GM19023 (cell line): Measurements from ENCODE around the gene MAPK1IP1L.

Experiments
- ATAC-seq: cut with Tn5 transposase; IDR thresholded peaks from one replicate; pipeline ENCODE4 v1.9.1; 2021; ENCODE audit warnings: mild to moderate bottlenecking, moderate library complexity; ENCODE audit not compliant: unreplicated experiment

MAPK1IP1L gene

DNA sequence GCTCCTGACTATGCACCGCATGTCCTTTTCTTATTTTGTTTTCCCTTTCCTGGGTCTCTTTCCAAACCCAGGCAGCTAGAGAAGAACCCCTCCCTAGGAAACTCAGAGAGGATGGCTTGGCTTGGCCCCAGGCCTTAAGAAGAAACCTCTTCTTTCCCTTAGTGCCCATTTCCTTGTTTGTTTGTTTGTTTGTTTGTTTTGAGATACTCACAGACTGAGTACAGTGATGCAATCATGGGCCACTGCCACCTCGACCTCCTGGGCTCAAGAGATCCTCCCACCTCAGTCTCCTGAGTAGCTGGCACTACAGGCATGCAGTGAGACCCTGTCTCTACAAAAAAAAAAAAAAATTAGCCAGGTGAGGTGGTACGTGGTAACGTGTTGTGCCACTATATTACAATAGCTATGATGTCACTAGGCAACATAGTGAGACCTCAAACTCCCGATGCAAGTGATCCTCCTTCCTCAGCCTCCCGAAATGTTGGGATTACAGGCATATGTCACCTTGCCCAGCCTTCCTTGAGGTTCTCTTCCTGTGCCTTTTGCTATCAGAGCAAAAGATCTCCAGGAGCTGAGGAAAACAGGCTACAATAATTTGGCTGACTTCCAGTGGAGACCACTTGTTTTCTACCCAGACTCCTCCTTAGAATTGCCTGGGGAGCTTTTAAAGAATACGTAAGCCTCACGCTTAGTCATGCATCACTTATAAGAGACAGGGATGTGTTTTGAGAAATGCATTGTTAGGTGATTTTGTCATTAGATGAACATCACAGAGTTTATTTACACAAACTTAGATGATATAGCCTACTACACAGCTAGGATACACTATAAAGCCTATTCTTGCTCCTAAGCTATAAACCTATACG, 43.1 kb downstream of the MAPK1IP1L start:
- no peak for ATAC-seq

DNA sequence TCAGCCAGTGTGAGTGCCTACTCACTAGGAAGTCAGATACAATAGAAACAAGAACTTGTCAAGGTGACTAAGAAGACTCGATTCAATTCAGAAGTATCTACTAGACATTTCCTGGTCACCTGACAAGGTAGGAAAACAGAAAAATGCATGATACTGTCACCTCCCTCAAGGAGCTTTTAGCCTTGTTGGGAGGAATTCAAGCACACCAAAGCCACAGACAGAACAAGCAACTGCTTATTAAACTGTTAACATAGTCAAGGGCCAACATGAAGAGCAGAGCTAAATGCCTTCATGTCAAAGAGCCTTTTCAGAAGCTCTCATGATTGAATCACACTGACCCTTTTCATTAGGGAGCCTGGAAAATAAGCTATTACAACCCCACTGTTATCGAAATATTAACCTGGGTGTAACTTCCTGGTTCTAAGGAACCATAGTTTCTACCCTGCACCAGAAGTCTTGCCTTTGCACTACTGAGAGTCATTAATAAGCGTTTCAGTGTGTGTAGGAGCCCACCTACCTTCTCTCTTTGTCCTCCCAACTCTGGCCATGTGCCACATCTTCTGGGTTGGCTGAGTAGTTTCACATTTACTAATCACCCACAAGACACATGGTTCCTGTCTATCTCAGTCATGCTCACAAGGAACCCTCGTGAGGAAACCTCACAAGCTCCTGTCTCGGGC, 46.6 kb downstream of the MAPK1IP1L start:
- ATAC-seq: peak; percentile 71

DNA sequence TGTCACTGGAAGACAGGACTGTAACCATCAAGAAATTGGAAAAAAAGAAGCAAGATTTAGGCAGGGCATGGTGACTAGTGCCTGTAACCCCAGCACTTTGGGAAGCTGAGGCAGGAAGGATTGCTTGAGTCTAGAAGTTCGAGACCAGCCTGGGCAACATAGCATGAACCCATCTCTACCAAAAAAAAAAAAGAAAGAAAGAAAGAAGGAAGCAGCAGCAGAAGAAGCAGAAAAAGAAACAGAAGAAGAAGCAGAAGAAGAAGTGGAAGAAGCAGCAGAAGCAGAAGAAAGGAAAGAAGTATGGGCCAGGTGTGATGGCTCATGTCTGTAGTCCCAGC, 47.1 kb downstream of the MAPK1IP1L start:
- no peak for ATAC-seq

DNA sequence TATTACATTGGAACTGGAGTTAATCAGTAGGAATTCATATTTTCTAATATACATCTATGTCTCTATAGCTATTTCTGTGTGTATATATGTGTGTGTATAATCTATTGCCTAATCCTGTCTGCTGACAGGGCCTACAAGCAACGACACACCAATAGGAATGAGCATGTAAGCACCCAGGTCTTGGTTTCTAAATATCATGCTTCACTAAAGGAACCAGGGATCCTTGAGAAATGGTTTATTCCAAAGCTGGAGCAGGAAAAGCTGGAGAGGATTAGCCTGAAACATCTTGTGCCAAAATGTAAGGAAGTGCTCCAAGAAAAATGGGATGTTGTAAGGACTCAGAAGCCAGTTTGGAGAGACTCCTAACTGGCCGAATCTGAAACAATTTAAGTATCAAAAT, 48.3 kb downstream of the MAPK1IP1L start:
- no peak for ATAC-seq

DNA sequence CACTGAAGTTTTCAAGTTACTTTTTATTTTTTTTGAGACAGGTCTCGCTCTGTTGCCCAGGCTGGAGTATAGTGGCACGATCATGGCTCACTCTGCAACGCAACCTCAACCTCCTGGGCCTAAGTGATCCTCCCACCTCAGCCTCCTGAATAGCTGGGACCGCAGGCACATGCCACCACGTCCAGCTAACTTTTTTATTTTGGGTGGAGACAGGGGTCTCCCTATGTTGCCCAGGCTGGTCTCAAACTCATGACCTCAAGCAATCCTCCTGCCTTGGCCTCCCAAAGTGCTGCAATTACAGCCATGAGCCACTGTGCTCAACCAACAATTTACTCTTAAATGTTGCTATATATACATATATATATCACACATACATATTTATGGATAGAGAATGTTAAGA, 50.3 kb downstream of the MAPK1IP1L start:
- ATAC-seq: no peak

DNA sequence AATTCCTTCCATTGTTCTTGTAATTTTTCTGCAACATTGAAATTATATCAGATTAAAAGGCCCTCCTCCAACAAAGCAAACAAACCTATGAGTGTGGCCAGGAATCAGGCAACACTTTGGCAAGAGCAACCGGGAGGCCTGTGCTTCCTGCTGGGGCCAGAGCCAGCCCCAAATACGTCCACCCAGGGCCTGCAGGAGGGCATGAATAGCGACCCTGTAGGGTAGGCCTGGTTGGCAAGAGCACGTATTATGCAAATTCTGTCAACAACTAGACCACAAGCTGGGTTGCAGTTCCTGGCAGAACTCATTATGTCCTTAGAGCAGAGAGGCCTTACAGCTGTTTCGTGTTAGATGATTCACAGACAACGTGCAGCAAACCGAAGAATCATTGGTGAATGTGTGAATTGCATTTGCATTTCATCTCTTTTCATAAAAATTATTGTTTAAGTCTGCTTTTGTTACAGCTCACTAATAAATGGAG, 50.7 kb downstream of the MAPK1IP1L start:
- ATAC-seq: peak; percentile 58

DNA sequence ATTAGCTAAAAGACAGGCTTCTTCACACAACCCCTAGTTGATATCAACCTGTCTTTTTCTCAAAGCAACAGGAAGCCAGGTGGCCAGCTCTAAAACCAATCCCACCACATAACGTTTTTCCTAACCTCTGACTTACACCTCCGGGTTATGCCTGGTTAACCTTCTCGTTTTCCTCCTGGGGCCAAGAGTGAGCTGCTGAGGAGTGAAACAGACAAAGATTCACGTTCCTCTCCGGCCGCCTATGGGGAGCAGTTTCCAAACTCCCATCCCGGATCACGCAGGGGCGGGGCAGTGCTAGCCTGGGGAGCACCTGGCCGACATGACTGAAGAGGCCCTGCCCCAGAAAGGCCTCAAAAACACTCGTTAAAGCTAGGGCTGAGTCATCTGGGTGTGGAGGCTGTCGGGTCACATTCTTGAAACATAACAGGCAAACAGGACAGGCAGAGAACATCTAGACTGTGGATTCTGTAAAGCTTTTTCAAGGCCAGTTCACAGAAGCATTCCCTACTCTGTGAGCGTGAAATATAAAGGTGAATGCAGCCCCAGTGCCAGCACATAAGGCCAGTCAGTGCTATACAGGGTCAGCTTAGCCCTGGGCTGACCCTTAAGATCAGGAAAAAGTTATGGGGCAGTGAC, 51.7 kb downstream of the MAPK1IP1L start:
- ATAC-seq: peak; percentile 45

DNA sequence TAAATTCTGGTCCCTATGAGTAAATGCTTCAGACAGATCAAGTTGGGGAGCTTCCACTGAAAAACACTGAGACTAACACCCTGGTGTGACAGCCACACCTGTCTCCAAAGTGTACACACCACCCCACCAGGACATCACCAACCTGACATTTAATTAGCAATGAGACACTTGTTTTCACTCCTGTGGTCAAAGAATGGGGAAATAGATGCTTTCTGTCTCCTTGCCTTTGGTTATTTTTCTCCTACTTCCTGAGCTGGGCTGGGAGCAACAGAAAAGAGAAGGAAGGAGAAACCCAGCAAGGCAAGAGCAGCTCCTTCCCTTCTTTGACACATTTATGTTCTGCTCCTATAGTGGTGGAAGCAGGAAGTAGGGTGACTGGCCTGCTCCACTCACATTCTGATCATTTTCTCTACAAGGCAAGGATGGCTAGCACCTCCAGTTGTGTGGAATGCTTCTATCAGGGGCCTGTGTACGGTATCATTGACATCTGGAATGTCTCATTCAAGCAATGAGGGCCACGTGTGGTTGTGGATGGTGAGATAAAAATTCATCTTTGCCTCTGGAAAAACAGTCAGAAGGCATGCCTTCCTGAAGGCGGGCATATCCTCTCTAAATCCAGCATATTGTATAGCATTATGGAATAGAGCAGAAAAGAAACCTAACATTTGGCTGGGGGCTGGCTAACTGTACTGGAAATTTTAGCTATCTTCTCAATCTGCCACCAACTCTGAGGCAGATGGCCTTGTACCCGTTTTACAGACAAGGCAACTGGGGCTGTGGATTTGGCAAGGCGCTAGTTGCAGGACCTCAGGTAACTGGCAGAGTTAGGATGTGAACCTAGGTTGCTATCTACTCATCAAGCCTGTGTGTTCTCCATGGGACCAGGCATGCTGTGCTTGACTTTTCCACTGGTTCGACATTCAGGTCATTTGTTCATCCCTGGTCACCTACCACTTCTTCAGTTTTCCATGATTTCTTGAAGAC, 52.8 kb downstream of the MAPK1IP1L start:
- no peak for ATAC-seq

DNA sequence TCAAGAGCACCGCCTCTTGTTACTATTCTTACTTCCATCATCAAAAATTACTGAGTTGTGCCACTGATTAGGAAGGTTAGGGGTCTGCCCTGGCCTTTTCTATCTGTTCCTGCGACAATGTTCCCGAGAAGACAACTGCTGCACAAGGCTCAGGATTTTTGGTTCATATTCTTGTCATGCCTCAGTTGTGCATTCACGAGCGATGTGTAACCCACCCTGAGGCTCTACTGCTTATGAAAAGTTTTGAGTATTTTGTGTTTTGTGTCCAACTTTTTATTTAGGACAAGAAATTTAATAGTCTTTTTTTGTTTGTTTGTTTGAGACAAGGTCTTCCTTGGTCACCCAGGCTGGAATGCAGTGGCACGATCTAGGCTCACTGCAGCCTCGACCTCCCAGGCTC, 54.5 kb downstream of the MAPK1IP1L start:
- ATAC-seq: no peak

DNA sequence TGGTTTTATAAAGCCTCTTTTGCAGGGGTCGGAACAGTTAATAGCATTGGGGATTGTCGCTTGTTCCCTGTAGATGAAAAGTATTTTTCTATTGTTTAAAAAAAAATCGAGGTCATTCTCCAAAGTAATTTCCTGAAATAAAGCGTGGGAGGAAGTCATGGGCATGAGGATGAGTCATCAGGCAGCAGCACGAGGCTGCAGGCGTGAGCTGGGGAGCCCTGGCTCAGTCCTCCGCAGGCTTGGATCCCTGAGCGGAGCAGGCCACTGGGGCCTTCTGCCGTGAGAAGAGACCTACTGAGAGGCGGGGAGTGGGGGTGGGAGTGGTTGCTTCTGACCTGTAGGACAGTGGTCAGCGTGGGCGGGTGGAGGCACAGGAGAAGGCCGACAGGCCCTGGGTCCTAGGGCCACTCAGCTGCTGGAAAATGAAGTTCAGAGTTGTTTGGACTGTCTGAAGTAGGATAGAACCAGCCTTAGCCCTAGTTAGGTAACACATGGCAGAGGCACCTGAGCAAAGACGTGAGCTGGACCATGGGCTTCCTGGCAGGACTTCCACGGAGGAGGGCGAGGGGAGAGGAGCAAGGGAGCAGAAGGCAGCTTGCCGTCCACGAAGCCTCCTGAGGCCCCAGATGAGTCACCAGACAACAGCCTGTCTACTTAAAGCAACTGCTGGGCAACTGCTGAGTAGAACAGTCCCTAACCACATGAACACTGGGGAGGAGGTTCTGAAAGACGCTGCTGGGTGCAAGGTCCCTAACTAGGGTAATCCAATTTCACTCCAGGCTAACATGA, 56.5 kb downstream of the MAPK1IP1L start:
- no peak for ATAC-seq

DNA sequence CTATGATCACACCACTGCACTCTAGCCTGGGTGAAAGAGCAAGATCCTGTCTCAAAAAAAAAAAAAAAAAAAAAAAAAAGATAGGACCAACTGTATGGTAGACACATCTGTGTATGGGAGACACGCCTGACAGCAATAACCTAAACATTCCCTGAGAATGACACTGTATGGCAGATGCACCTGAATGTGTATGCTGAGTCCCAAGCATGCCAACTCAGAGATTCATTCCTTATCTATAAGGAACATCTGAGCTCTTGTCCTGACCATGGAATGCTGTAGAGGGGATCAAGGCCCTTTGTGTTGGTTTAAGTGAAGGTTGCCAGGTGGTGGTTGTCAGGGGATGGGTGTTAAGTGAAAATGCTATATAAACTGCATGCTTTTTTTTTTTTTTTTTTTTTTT, 58.4 kb downstream of the MAPK1IP1L start:
- ATAC-seq: no peak

DNA sequence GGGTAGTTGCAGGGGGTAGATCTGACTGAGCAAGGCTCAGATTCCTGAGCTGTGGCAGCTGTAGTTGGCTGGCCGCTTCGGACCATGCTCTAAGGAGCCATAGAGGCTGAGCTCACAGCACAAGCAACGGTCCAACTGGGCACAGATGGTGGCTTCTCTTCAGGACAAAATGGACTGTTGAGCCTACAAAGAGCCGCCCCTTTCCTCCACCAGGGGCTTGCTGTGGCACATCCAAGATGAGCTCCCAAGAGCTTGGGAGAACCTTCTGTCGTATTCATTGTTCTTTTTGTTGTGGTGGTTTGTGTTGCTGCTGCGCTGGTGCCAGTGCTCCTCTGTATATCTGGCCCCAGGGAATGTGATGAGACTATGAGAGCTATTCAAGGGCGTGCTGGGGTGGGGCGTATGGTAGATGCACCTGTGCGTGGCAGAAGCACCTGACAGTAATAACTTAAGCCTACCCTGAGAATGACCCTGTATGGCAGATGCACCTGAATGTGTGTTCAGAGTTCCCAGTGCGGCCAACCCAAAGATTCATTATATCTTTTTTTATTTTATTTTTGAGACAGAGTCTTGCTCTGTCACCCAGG, 59.8 kb downstream of the MAPK1IP1L start:
- no peak for ATAC-seq

DNA sequence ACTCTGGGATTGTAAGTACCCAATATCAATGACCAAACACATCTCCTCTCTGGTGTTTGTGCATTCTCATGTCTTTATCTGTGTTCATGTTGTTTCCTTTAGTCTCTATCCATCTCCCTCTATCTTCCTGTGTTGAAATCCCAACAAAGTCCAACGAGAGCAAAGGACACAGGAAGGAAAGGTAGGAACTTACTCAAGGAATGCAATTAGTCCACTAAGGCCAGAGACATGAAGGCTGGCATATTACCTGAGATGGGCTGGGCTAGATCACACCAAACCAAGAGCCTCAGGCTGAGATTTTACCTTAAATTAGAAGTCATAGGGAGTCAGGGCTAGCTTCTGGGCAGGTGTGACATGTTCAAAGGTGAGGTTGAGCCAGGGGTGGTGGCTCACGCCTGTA, 63.3 kb downstream of the MAPK1IP1L start:
- no peak for ATAC-seq

DNA sequence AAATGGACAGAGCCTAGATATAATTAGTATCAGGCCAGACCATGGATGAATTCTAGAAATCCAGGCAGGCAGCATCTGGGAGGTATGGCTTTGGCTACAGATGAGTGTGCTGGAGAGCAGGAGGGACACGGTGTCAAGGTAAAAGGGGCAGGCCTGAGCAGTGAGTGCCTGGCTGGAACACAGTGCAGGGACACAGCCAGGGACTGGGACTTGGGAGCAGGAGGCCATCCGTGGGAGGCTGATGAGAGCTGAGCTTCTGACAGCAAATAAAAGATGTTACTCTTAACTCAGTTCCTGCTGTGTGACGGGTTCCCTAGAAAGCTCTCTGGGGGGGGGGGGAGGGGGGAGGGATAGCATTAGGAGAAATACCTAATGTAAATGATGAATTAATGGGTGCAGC, 64.0 kb downstream of the MAPK1IP1L start:
- no peak for ATAC-seq

DNA sequence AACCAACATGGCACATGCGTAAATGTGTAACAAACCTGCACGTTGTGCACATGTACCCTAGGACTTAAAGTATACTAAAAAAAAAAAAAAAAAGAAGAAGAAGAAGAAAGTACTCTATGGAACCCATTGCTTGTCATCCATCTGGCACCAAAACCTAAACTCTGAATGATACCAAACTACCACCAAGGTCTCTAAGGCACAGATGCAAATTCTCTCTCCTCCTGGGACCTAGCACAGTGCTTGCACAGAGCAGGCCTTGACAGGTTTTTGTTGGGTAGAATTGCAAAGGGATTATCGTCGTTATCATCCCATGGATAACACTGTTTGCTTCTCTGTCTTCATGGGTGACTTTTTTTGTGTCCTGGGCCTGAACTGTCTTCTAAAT, 64.4 kb downstream of the MAPK1IP1L start:
- ATAC-seq: no peak

DNA sequence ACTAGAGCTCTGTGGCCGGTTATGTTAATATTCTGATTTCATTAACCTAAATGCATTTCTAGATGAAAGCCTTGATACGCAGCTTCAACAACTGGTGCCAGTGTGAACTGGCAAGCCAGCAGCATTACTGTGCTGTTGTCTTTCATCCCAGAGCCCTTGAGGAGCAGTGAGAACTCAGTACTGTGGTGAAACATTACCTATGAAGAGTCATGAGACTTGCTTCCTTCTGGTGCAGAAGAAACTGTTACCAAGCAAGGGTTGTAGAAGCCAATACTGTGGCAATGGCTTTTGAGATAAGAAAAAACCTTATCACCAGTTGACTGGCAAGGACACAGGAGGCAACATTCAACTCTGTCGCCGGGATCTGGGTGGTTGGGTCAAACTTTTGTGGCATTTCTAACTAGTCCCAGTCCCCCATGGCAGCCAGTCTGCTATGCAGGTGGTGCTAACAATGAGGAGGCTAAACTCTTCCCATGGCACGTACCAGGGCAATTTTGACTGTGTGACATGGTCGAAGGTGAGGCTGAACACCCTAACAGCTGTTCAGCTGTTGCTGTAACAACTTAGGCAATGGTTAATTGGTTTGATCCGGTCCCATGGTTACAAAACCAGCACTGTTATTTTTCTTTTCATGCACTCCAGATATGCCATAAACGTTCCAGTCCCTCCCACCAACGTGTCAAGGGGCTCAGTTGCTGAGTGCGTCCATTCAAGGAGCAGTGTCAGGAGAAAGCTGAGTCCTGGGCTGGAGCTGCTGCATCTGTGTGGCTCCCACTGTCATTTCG, 65.0 kb downstream of the MAPK1IP1L start:
- no peak for ATAC-seq

DNA sequence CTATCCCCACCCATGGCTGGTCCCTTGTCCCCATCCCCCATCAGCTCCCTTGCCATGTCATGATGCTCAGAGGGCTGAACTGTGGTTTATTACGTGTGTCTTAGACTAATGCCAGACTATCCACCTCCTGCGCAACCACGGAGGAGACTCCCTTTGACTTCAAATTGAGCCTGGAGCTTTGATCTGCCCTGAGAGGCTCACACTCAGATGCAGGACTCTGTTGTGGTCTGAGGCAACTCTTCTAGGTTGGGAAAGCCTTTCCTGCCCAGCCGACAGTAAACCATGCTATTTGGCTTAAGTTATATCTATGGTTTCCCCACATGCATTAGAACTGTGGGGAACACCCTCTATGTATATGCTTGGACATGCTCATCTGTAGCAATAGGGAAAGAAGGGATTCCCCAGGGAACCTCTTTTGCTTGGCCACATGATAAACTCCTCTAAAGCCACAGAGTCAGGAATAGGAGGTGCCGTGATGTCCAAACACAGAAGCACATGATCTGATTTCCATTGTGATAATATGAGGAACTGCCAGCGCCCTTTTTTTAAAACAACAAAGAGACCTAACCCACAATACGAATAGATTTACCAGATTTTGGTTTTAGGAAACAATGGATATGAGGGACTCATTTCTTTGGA, 66.5 kb downstream of the MAPK1IP1L start:
- ATAC-seq: no peak

DNA sequence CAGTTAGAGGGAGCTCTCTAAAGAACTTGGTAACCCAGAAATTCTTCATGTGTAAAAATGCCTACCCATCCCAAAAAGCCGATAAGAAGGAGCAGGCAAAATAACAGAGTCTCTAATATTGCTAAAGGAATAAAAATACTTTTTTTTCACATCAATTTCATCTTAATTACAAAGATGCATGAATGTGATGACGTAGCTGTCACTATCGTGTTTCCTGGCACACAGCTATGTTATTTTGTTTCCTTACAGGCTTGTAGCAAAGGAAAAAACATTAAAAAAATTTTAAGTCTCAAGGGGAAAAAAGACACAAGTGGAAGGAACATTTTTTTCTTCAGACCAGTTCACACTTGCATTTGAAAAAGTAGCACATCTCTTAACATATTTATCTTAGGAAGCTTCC, 67.3 kb downstream of the MAPK1IP1L start:
- no peak for ATAC-seq
